Trophoblast cell (in vitro differentiated cells and primary cell): ENCODE data around the gene KIRREL3.
A peak's percentile ranks its signal among the peaks of the same experiment; 100 is the strongest.

Source experiments
- DNase-seq, 2 donors: peaks; one replicate each; pipeline ENCODE4 v3.0.0-alpha.2; 2016
- H2AFZ ChIP-seq: 2 replicates; pipeline ENCODE4 v1.6.1; 2013; ENCODE audit warnings: low read length, moderate library complexity, mild to moderate bottlenecking; ENCODE audit not compliant: insufficient read depth, poor library complexity
- H2AK5ac ChIP-seq: 2 replicates; pipeline ENCODE4 v1.6.1; 2013; ENCODE audit warnings: mild to moderate bottlenecking, low read length
- H2BK120ac ChIP-seq: 2 replicates; pipeline ENCODE4 v1.6.1; 2013; ENCODE audit warnings: low read length, mild to moderate bottlenecking, moderate library complexity; ENCODE audit not compliant: insufficient read depth, poor library complexity
- H2BK12ac ChIP-seq: 2 replicates; pipeline ENCODE4 v1.6.1; 2013; ENCODE audit warnings: mild to moderate bottlenecking, low read length, moderate library complexity
- H2BK5ac ChIP-seq: 2 replicates; pipeline ENCODE4 v1.6.1; 2013; ENCODE audit warnings: low read length, low read depth, moderate library complexity, mild to moderate bottlenecking; ENCODE audit not compliant: poor library complexity
- H3K14ac ChIP-seq: 2 replicates; pipeline ENCODE4 v1.6.1; 2013; ENCODE audit warnings: mild to moderate bottlenecking, low read length
- H3K18ac ChIP-seq: 2 replicates; pipeline ENCODE4 v1.6.1; 2013; ENCODE audit warnings: mild to moderate bottlenecking, low read length
- H3K23ac ChIP-seq: 2 replicates; pipeline ENCODE4 v1.6.1; 2013; ENCODE audit warnings: low read length
- H3K27ac ChIP-seq: 2 replicates; pipeline ENCODE4 v1.5.1; 2013; ENCODE audit warnings: low read depth, mild to moderate bottlenecking, inconsistent platforms, low read length, moderate library complexity
- H3K27me3 ChIP-seq: 2 replicates; pipeline ENCODE4 v1.6.1; 2013; ENCODE audit warnings: inconsistent platforms, mild to moderate bottlenecking, low read length, moderate library complexity; ENCODE audit not compliant: insufficient read depth
- H3K36me3 ChIP-seq, 2 experiments: 1 replicate in 1 of 2; 2 replicates in 1 of 2; pipeline ENCODE4 v1.6.1; 2013; ENCODE audit warnings: low read length in 2 of 2, mild to moderate bottlenecking in 2 of 2, moderate library complexity in 1 of 2; ENCODE audit not compliant: insufficient read depth in 2 of 2, control insufficient read depth in 1 of 2
- H3K4ac ChIP-seq: 2 replicates; pipeline ENCODE4 v1.6.1; 2013; ENCODE audit warnings: low read depth, mild to moderate bottlenecking, low read length, moderate library complexity
- H3K4me1 ChIP-seq, 2 experiments: 1 replicate in 1 of 2; 2 replicates in 1 of 2; pipeline ENCODE4 v1.6.1; 2013; ENCODE audit warnings: low read length in 2 of 2, mild to moderate bottlenecking in 2 of 2, moderate library complexity in 1 of 2; ENCODE audit not compliant: insufficient read depth in 2 of 2, control insufficient read depth in 1 of 2
- H3K4me2 ChIP-seq: 2 replicates; pipeline ENCODE4 v1.6.1; 2013; ENCODE audit warnings: inconsistent platforms, mild to moderate bottlenecking, low read length, moderate library complexity
- H3K4me3 ChIP-seq: 2 replicates; pipeline ENCODE4 v1.5.1; 2013; ENCODE audit warnings: mild to moderate bottlenecking, low read depth, low read length, inconsistent platforms
- H3K79me1 ChIP-seq: one replicate; pipeline ENCODE4 v1.6.1; 2013; ENCODE audit warnings: low read length
- H3K79me2 ChIP-seq: 2 replicates; pipeline ENCODE4 v1.6.1; 2013; ENCODE audit warnings: low read length, mild to moderate bottlenecking; ENCODE audit not compliant: control insufficient read depth, insufficient read depth, poor library complexity
- H3K9ac ChIP-seq: 2 replicates; pipeline ENCODE4 v1.6.1; 2013; ENCODE audit warnings: mild to moderate bottlenecking, low read length
- H3K9me3 ChIP-seq: 2 replicates; pipeline ENCODE4 v1.6.1; 2013; ENCODE audit warnings: low read depth, mild to moderate bottlenecking, control low read depth, inconsistent platforms, low read length; ENCODE audit not compliant: insufficient read depth
- H4K12ac ChIP-seq: 2 replicates; pipeline ENCODE4 v1.6.1; 2013; ENCODE audit warnings: low read depth, mild to moderate bottlenecking, low read length, moderate library complexity
- H4K8ac ChIP-seq: 2 replicates; pipeline ENCODE4 v1.6.1; 2013; ENCODE audit warnings: low read depth, mild to moderate bottlenecking, low read length, moderate library complexity
- H4K91ac ChIP-seq: one replicate; pipeline ENCODE4 v1.6.1; 2013; ENCODE audit warnings: low read depth, mild to moderate bottlenecking, low read length, moderate library complexity
- WGBS: extraction: QIAGEN DNeasy Blood & Tissue Kit; methylation state at CpG from one replicate; pipeline ENCODE4 v1.1.7; 2013; ENCODE audit warnings: missing lambda C conversion rate; ENCODE audit not compliant: insufficient read length, insufficient coverage; ENCODE audit errors: extremely low coverage; 5-methylcytosine and 5-hydroxymethylcytosine counted together

KIRREL3 gene

GRCh38 chr11:126722006-126722736 is 278.4 kb downstream of the KIRREL3 start:
- Histone ChIP-seq H3K79me1 (no peaks in the 10 kb centered on the region), H4K12ac (no peak overlapping the region), H2AK5ac (no peak overlapping the region), H3K4me3 (no peak overlapping the region), H3K9me3 (no peaks in the 10 kb centered on the region), H3K23ac (no peak overlapping the region), H3K4me2 (no peak overlapping the region), H4K91ac (no peak overlapping the region), H2BK5ac (no peak overlapping the region), H3K4ac (no peak overlapping the region), H3K18ac (no peak overlapping the region), H3K4me1 (no peaks in the 10 kb centered on the region), H3K36me3 (no peaks in the 10 kb centered on the region), H3K9ac (no peak overlapping the region), H3K14ac (no peak overlapping the region), H2BK120ac (no peak overlapping the region), H3K27ac (no peak overlapping the region), H4K8ac (no peak overlapping the region), H3K79me2 (no peaks in the 10 kb centered on the region), H3K27me3 (no peaks in the 10 kb centered on the region), H2BK12ac (no peak overlapping the region), H2AFZ (no peak overlapping the region)
- no CpG with 5 or more reads among the region's 1 CpG for WGBS
- no peak for DNase-seq

GRCh38 chr11:126720539-126721235 is 279.9 kb downstream of the KIRREL3 start:
- no peak overlapping the region for H2AFZ ChIP-seq
- H3K36me3 ChIP-seq, result no peaks in the 10 kb centered on the region
- H3K9ac ChIP-seq, result no peak overlapping the region
- H3K18ac ChIP-seq, result no peak overlapping the region
- no peak overlapping the region for H3K23ac ChIP-seq
- no peak overlapping the region for H3K27ac ChIP-seq
- no peak overlapping the region for H3K4me2 ChIP-seq
- no peak overlapping the region for H3K4me3 ChIP-seq
- no CpG with 5 or more reads among the region's 5 CpGs for WGBS
- no peak overlapping the region for H4K91ac ChIP-seq
- no peaks in the 10 kb centered on the region for H3K9me3 ChIP-seq
- H2BK12ac ChIP-seq, result no peak overlapping the region
- no peaks in the 10 kb centered on the region for H3K4me1 ChIP-seq
- no peak overlapping the region for H3K4ac ChIP-seq
- H2BK5ac ChIP-seq, result no peak overlapping the region
- H3K27me3 ChIP-seq, result no peaks in the 10 kb centered on the region
- no peak overlapping the region for H4K12ac ChIP-seq
- no peaks in the 10 kb centered on the region for H3K79me1 ChIP-seq
- H4K8ac ChIP-seq, result no peak overlapping the region
- H3K14ac ChIP-seq, result no peak overlapping the region
- DNase-seq, result no peak
- H2BK120ac ChIP-seq, result no peak overlapping the region
- no peaks in the 10 kb centered on the region for H3K79me2 ChIP-seq
- H2AK5ac ChIP-seq, result no peak overlapping the region

GRCh38 chr11:126719740-126720139 is 280.8 kb downstream of the KIRREL3 start:
- Histone ChIP-seq H3K23ac (no peak overlapping the region), H4K8ac (no peak overlapping the region), H2BK120ac (no peak overlapping the region), H3K27ac (no peak overlapping the region), H3K36me3 (no peaks in the 10 kb centered on the region), H3K79me2 (no peaks in the 10 kb centered on the region), H4K91ac (no peak overlapping the region), H2AK5ac (no peak overlapping the region), H3K14ac (no peak overlapping the region), H3K18ac (no peak overlapping the region), H3K4ac (no peak overlapping the region), H3K79me1 (no peaks in the 10 kb centered on the region), H4K12ac (no peak overlapping the region), H3K27me3 (no peaks in the 10 kb centered on the region), H2BK5ac (no peak overlapping the region), H2BK12ac (no peak overlapping the region), H3K9me3 (no peaks in the 10 kb centered on the region), H3K4me1 (no peaks in the 10 kb centered on the region), H3K4me3 (no peak overlapping the region), H3K4me2 (no peak overlapping the region), H2AFZ (no peak overlapping the region), H3K9ac (no peak overlapping the region)
- DNase-seq, result no peak
- WGBS, result no CpG with 5 or more reads among the region's 3 CpGs

- no peak overlapping the region for H3K23ac ChIP-seq
- no peak overlapping the region for H3K4me2 ChIP-seq
- H2AK5ac ChIP-seq, result no peak overlapping the region
- no peak overlapping the region for H2AFZ ChIP-seq
- no peak overlapping the region for H4K12ac ChIP-seq
- no peak overlapping the region for H4K91ac ChIP-seq
- H3K4ac ChIP-seq, result no peak overlapping the region
- no peak overlapping the region for H4K8ac ChIP-seq
- no peak overlapping the region for H2BK120ac ChIP-seq
- H3K4me3 ChIP-seq, result no peak overlapping the region
- peak; percentile 12 to 44 for DNase-seq
- no peaks in the 10 kb centered on the region for H3K79me2 ChIP-seq
- no peaks in the 10 kb centered on the region for H3K79me1 ChIP-seq
- H3K18ac ChIP-seq, result no peak overlapping the region
- H3K14ac ChIP-seq, result no peak overlapping the region
- H3K4me1 ChIP-seq, result no peaks in the 10 kb centered on the region
- H3K27me3 ChIP-seq, result no peaks in the 10 kb centered on the region
- no peak overlapping the region for H2BK12ac ChIP-seq
- no peak overlapping the region for H2BK5ac ChIP-seq
- no peak overlapping the region for H3K27ac ChIP-seq
- H3K9me3 ChIP-seq, result no peaks in the 10 kb centered on the region
- H3K9ac ChIP-seq, result no peak overlapping the region
- WGBS, result no CpG with 5 or more reads among the region's 3 CpGs
- no peaks in the 10 kb centered on the region for H3K36me3 ChIP-seq
Observed at GRCh38 chr11:126718276-126718675, 282.3 kb downstream of the KIRREL3 start.
